ENCODE measurements around the gene COL19A1.

DNA sequence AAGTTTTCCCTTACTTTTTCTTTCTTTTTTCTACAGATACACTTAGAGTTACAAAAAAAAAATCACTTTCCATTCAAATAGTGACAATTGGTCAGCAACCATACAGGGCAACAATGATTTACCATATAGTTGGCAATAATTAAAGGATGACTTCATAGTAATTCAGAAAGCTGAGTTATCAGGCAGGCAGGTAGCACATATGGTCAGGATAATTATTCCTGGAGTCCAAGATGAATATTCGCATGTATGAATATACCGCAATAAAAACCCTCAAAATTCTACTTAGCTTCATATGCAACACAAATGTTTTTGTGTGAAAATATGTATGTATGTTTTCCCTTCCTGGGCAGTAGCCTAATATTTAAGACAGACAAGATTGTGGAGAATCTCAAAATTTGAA is 34.5 kb downstream of the COL19A1 start:
- TF ChIP-seq, protein P1, sequence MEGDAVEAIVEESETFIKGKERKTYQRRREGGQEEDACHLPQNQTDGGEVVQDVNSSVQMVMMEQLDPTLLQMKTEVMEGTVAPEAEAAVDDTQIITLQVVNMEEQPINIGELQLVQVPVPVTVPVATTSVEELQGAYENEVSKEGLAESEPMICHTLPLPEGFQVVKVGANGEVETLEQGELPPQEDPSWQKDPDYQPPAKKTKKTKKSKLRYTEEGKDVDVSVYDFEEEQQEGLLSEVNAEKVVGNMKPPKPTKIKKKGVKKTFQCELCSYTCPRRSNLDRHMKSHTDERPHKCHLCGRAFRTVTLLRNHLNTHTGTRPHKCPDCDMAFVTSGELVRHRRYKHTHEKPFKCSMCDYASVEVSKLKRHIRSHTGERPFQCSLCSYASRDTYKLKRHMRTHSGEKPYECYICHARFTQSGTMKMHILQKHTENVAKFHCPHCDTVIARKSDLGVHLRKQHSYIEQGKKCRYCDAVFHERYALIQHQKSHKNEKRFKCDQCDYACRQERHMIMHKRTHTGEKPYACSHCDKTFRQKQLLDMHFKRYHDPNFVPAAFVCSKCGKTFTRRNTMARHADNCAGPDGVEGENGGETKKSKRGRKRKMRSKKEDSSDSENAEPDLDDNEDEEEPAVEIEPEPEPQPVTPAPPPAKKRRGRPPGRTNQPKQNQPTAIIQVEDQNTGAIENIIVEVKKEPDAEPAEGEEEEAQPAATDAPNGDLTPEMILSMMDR (optimal IDR thresholded peaks at IDR 0.05 in 1 of 3, IDR thresholded peaks at IDR 0.05 in 1 of 3, conservative IDR thresholded peaks at IDR 0.05 in 1 of 3; ENCODE audit: extremely low read depth in 1 of 3, insufficient read depth in 2 of 3, low read length in 3 of 3) = no peak
- no peak for TF ChIP-seq EZH2 (IDR thresholded peaks at IDR 0.05; ENCODE audit: low read length)

Measured in keratinocyte (primary cell).